ENCODE data around the gene RAET1G. TPM values are rescaled to one million over a fixed set of nuclear protein-coding genes. Genes with fewer than 3 reads are reported as not detected.
"Not testable (repeated sequence)": the region's sequence is repeated elsewhere in the genome, so short reads cannot be mapped to it uniquely, and the experiment has no call there.

RAET1G gene
- total RNA-seq, 2 donors from 2014 or later, result 4.4 TPM; not detected in 1

- Histone ChIP-seq H3K27ac (no peak overlapping the region), H3K4me3 (no peak overlapping the region), H3K27me3 (replicated peaks; ENCODE audit: insufficient read depth) (peaks cover 15% of the 10 kb centered on the region), H3K4me1 (replicated peaks) (no peaks in the 10 kb centered on the region), H3K36me3 (no peaks in the 10 kb centered on the region), H3K9me3 (no peaks in the 10 kb centered on the region)
- intact Hi-C loops (cut with DNase I), result no loop called here
- 70% methylated on average over 3 of the region's 3 CpGs for WGBS
- TF ChIP-seq POLR2AphosphoS5 (IDR thresholded peaks at IDR 0.05) (no peak), POLR2A (IDR thresholded peaks at IDR 0.05) (no peak), CTCF (IDR thresholded peaks at IDR 0.05) (no peak)
- no peak for DNase-seq (ENCODE audit: low spot score)
Observed at GRCh38 chr6:149951626-149952025, 28.7 kb upstream of the RAET1G start.

GRCh38 chr6:149951096-149951495, 28.2 kb upstream of the RAET1G start:
- H3K9me3 ChIP-seq, result no peaks in the 10 kb centered on the region
- intact Hi-C loops (cut with DNase I), result no loop called here
- no peaks in the 10 kb centered on the region for H3K36me3 ChIP-seq
- no peak overlapping the region for H3K4me3 ChIP-seq
- no peak for DNase-seq (ENCODE audit: low spot score)
- TF ChIP-seq POLR2AphosphoS5 (IDR thresholded peaks at IDR 0.05) (no peak), POLR2A (IDR thresholded peaks at IDR 0.05) (no peak), CTCF (IDR thresholded peaks at IDR 0.05) (no peak)
- no peaks in the 10 kb centered on the region for H3K4me1 ChIP-seq (replicated peaks)
- 74% methylated on average over 9 of the region's 9 CpGs for WGBS
- peaks cover 14% of the 10 kb centered on the region for H3K27me3 ChIP-seq (replicated peaks; ENCODE audit: insufficient read depth)
- H3K27ac ChIP-seq, result no peak overlapping the region

GRCh38 chr6:149950423-149950822, 27.5 kb upstream of the RAET1G start:
- no peaks in the 10 kb centered on the region for H3K9me3 ChIP-seq
- H3K27ac ChIP-seq, result no peak overlapping the region
- intact Hi-C loops (cut with DNase I), result no loop called here
- peaks cover 8% of the 10 kb centered on the region for H3K27me3 ChIP-seq (replicated peaks; ENCODE audit: insufficient read depth)
- DNase-seq (ENCODE audit: low spot score), result no peak
- 44% methylated on average over 8 of the region's 8 CpGs for WGBS
- no peak for TF ChIP-seq CTCF (IDR thresholded peaks at IDR 0.05)
- TF ChIP-seq POLR2A (IDR thresholded peaks at IDR 0.05), result no peak
- TF ChIP-seq POLR2AphosphoS5 (IDR thresholded peaks at IDR 0.05), result no peak
- no peaks in the 10 kb centered on the region for H3K4me1 ChIP-seq (replicated peaks)
- no peak overlapping the region for H3K4me3 ChIP-seq
- H3K36me3 ChIP-seq, result no peaks in the 10 kb centered on the region

GRCh38 chr6:149948616-149949015, 25.7 kb upstream of the RAET1G start:
- Histone ChIP-seq H3K4me3 (no peak overlapping the region), H3K36me3 (no peaks in the 10 kb centered on the region), H3K4me1 (replicated peaks) (no peaks in the 10 kb centered on the region), H3K9me3 (no peaks in the 10 kb centered on the region), H3K27me3 (replicated peaks; ENCODE audit: insufficient read depth) (peaks cover 2% of the 10 kb centered on the region), H3K27ac (no peak overlapping the region)
- DNase-seq (ENCODE audit: low spot score), result no peak
- TF ChIP-seq POLR2A (IDR thresholded peaks at IDR 0.05), result no peak
- no peak for TF ChIP-seq CTCF (IDR thresholded peaks at IDR 0.05)
- no peak for TF ChIP-seq POLR2AphosphoS5 (IDR thresholded peaks at IDR 0.05)
- WGBS, result 86% methylated on average over 5 of the region's 5 CpGs
- intact Hi-C loops (cut with DNase I), result no loop called here

- no peak overlapping the region for H3K4me3 ChIP-seq
- no peak for DNase-seq (ENCODE audit: low spot score)
- H3K4me1 ChIP-seq (replicated peaks), result no peaks in the 10 kb centered on the region
- H3K27ac ChIP-seq, result no peak overlapping the region
- TF ChIP-seq POLR2A (IDR thresholded peaks at IDR 0.05) (no peak), CTCF (IDR thresholded peaks at IDR 0.05) (no peak), POLR2AphosphoS5 (IDR thresholded peaks at IDR 0.05) (no peak)
- no peaks in the 10 kb centered on the region for H3K9me3 ChIP-seq
- 57% methylated on average over 1 of the region's 1 CpG for WGBS
- H3K36me3 ChIP-seq, result no peaks in the 10 kb centered on the region
- no peaks in the 10 kb centered on the region for H3K27me3 ChIP-seq (replicated peaks; ENCODE audit: insufficient read depth)
- intact Hi-C loops (cut with DNase I), result no loop called here
Observed at GRCh38 chr6:149948011-149948410, 25.1 kb upstream of the RAET1G start.

- H3K4me3 ChIP-seq; DNase-seq (ENCODE audit: low spot score); intact Hi-C loops (cut with DNase I); H3K36me3 ChIP-seq; H3K27ac ChIP-seq; H3K27me3 ChIP-seq (replicated peaks; ENCODE audit: insufficient read depth); H3K9me3 ChIP-seq; H3K4me1 ChIP-seq (replicated peaks): not testable (repeated sequence)
- WGBS, result no CpG with 5 or more reads among the region's 1 CpG
Observed at GRCh38 chr6:149947533-149947932, 24.6 kb upstream of the RAET1G start.

GRCh38 chr6:149946631-149947030, 23.7 kb upstream of the RAET1G start:
- intact Hi-C loops (cut with DNase I); H3K27me3 ChIP-seq (replicated peaks; ENCODE audit: insufficient read depth): not testable (repeated sequence)

GRCh38 chr6:149945276-149945675, 22.4 kb upstream of the RAET1G start:
- H3K27me3 ChIP-seq (replicated peaks; ENCODE audit: insufficient read depth); intact Hi-C loops (cut with DNase I): not testable (repeated sequence)
- WGBS, result 70% methylated on average over 3 of the region's 6 CpGs

More at GRCh38 chr6:149946631-149947030, 23.7 kb upstream of the RAET1G start:
- H3K36me3 ChIP-seq; H3K4me1 ChIP-seq (replicated peaks); H3K9me3 ChIP-seq; DNase-seq (ENCODE audit: low spot score); H3K4me3 ChIP-seq; H3K27ac ChIP-seq: not testable (repeated sequence)
- WGBS, result 66% methylated on average over 7 of the region's 7 CpGs

More at GRCh38 chr6:149945276-149945675, 22.4 kb upstream of the RAET1G start:
- H3K9me3 ChIP-seq; H3K36me3 ChIP-seq; H3K4me1 ChIP-seq (replicated peaks); DNase-seq (ENCODE audit: low spot score); H3K27ac ChIP-seq; H3K4me3 ChIP-seq: not testable (repeated sequence)
